ENCODE results near the gene DNAI7. TPM values are rescaled to one million over a fixed set of nuclear protein-coding genes. Genes with fewer than 3 reads are reported as not detected.

The DNAI7 gene
- total and polyA plus RNA-seq, 4 donors = 0.07 to 0.17 (median 0.14) TPM; not detected in 1

DNA sequence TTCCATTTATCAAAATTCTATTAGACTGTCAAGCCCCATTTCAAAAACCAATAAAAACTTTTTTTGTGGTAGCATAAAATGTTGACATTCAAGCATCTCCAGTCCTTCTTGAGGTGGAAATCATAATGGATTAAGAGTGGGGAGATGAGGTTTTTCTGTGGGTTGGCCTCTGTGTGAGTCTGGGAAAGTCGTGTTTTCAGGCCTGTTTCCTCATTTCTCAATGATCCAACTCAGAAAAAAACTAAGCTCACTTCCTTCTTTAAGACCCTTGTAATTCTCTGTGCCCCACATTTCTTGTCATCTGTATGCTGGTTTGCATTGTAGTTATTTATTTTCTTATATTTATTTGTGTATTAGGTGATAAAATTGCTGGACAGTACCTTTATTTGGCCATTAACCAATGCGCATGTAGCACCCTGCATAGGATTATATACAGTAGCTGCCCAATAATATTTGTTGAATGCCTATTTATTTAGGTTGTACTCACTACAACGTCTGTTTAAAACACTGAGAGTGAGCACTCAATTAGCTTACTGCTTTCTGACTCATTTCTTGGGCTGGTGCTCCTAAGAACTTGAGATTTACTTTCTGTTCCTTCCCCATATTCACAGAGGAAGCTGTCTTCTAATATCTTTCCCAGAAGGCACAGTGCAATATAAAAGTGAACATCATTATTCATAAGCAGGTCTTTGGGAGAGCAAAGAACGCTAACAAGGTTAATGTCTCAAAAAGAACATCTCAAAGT, 121.9 kb downstream of the DNAI7 start:
- Histone ChIP-seq H3K9ac (ENCODE audit: low read depth in 1 of 2, low read length in 2 of 2) (no peak overlapping the region), H3K36me3 (ENCODE audit: control insufficient read depth in 4 of 4, insufficient read depth in 3 of 4, low read depth in 1 of 4, low read length in 3 of 4) (no peaks in the 10 kb centered on the region), H3K27me3 (ENCODE audit: control insufficient read depth in 4 of 4, insufficient read depth in 4 of 4, low read length in 3 of 4) (no peaks in the 10 kb centered on the region), H3K4me3 (ENCODE audit: low read depth in 1 of 3, low read length in 3 of 3) (no peak overlapping the region), H3K27ac (ENCODE audit: low read depth in 1 of 2, low read length in 2 of 2) (no peak overlapping the region), H3K9me3 (ENCODE audit: control insufficient read depth in 4 of 4, low read length in 3 of 4) (no peaks in the 10 kb centered on the region), H3K4me1 (ENCODE audit: control insufficient read depth in 4 of 4, insufficient read depth in 4 of 4, low read length in 3 of 4) (peaks cover 0 to 3% (median 0%) of the 10 kb centered on the region in 4 donors)
- DNase-seq (ENCODE audit: low spot score) = no peak
- WGBS = 58% methylated on average over 4 of the region's 4 CpGs
- TF ChIP-seq HNF4A (conservative IDR thresholded peaks at IDR 0.05) = no peak
- no peak for TF ChIP-seq YY1 (IDR thresholded peaks at IDR 0.05)
- TF ChIP-seq FOXA1 (IDR thresholded peaks at IDR 0.05) = no peak
- TF ChIP-seq, protein P1, sequence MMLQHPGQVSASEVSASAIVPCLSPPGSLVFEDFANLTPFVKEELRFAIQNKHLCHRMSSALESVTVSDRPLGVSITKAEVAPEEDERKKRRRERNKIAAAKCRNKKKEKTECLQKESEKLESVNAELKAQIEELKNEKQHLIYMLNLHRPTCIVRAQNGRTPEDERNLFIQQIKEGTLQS (IDR thresholded peaks at IDR 0.05) = no peak
- no peak for TF ChIP-seq FOXA2 (IDR thresholded peaks at IDR 0.05)
- no peak for TF ChIP-seq RAD21 (IDR thresholded peaks at IDR 0.05)
- TF ChIP-seq, protein P2, sequence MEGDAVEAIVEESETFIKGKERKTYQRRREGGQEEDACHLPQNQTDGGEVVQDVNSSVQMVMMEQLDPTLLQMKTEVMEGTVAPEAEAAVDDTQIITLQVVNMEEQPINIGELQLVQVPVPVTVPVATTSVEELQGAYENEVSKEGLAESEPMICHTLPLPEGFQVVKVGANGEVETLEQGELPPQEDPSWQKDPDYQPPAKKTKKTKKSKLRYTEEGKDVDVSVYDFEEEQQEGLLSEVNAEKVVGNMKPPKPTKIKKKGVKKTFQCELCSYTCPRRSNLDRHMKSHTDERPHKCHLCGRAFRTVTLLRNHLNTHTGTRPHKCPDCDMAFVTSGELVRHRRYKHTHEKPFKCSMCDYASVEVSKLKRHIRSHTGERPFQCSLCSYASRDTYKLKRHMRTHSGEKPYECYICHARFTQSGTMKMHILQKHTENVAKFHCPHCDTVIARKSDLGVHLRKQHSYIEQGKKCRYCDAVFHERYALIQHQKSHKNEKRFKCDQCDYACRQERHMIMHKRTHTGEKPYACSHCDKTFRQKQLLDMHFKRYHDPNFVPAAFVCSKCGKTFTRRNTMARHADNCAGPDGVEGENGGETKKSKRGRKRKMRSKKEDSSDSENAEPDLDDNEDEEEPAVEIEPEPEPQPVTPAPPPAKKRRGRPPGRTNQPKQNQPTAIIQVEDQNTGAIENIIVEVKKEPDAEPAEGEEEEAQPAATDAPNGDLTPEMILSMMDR (IDR thresholded peaks at IDR 0.05; ENCODE audit: low read depth, low read length, missing input control) = no peak
- no peak for TF ChIP-seq HNF4G (IDR thresholded peaks at IDR 0.05)
- TF ChIP-seq SP1 (IDR thresholded peaks at IDR 0.05) = no peak
- no peak for TF ChIP-seq NR2F2 (IDR thresholded peaks at IDR 0.05)
- TF ChIP-seq, protein P3, sequence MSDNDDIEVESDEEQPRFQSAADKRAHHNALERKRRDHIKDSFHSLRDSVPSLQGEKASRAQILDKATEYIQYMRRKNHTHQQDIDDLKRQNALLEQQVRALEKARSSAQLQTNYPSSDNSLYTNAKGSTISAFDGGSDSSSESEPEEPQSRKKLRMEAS (IDR thresholded peaks at IDR 0.05) = no peak
- TF ChIP-seq, protein P4, sequence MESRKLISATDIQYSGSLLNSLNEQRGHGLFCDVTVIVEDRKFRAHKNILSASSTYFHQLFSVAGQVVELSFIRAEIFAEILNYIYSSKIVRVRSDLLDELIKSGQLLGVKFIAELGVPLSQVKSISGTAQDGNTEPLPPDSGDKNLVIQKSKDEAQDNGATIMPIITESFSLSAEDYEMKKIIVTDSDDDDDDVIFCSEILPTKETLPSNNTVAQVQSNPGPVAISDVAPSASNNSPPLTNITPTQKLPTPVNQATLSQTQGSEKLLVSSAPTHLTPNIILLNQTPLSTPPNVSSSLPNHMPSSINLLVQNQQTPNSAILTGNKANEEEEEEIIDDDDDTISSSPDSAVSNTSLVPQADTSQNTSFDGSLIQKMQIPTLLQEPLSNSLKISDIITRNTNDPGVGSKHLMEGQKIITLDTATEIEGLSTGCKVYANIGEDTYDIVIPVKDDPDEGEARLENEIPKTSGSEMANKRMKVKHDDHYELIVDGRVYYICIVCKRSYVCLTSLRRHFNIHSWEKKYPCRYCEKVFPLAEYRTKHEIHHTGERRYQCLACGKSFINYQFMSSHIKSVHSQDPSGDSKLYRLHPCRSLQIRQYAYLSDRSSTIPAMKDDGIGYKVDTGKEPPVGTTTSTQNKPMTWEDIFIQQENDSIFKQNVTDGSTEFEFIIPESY (IDR thresholded peaks at IDR 0.05) = no peak
- TF ChIP-seq TAF1 (conservative IDR thresholded peaks at IDR 0.05) = no peak
- no peak for TF ChIP-seq JUND (IDR thresholded peaks at IDR 0.05)
- no peak for TF ChIP-seq EGR1 (IDR thresholded peaks at IDR 0.05; ENCODE audit: low read depth in 2 of 2)
- TF ChIP-seq, protein P5, sequence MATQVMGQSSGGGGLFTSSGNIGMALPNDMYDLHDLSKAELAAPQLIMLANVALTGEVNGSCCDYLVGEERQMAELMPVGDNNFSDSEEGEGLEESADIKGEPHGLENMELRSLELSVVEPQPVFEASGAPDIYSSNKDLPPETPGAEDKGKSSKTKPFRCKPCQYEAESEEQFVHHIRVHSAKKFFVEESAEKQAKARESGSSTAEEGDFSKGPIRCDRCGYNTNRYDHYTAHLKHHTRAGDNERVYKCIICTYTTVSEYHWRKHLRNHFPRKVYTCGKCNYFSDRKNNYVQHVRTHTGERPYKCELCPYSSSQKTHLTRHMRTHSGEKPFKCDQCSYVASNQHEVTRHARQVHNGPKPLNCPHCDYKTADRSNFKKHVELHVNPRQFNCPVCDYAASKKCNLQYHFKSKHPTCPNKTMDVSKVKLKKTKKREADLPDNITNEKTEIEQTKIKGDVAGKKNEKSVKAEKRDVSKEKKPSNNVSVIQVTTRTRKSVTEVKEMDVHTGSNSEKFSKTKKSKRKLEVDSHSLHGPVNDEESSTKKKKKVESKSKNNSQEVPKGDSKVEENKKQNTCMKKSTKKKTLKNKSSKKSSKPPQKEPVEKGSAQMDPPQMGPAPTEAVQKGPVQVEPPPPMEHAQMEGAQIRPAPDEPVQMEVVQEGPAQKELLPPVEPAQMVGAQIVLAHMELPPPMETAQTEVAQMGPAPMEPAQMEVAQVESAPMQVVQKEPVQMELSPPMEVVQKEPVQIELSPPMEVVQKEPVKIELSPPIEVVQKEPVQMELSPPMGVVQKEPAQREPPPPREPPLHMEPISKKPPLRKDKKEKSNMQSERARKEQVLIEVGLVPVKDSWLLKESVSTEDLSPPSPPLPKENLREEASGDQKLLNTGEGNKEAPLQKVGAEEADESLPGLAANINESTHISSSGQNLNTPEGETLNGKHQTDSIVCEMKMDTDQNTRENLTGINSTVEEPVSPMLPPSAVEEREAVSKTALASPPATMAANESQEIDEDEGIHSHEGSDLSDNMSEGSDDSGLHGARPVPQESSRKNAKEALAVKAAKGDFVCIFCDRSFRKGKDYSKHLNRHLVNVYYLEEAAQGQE (IDR thresholded peaks at IDR 0.05) = no peak

Measured in liver (tissue), 9 donors.